IPS-NIHi11 (cell line): Measurements from ENCODE around the gene F8.
"Not testable (repeated sequence)": the region's sequence is repeated elsewhere in the genome, so short reads cannot be mapped to it uniquely, and the experiment has no call there.

Source experiments
- DNase-seq: peaks from one replicate; pipeline ENCODE4 v3.0.0; 2012; ENCODE audit warnings: mixed read lengths, low spot score

Gene F8

DNA sequence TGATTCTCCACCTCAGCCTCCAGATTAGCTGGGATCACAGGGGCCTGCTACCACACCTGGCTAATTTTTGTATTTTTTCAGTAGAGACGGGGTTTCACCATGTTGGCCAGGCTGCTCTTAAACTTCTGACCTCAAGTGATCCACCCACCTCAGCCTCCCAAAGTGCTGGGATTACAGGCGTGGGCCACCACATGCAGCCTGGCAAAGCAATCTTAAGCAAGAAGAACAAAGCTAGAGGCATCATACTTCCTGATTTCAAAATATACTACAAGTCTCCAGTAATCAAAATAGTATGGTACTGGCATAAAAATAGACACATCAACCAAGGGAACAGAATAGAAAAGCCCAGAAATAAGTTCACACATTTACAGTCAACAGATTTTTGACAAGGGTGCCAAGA is 149.2 kb downstream of the F8 start:
- no peak for DNase-seq

- DNase-seq, result not testable (repeated sequence)
These were observed 154.0 kb downstream of the F8 start for GRCh38 chrX:154868522-154868921.

DNA sequence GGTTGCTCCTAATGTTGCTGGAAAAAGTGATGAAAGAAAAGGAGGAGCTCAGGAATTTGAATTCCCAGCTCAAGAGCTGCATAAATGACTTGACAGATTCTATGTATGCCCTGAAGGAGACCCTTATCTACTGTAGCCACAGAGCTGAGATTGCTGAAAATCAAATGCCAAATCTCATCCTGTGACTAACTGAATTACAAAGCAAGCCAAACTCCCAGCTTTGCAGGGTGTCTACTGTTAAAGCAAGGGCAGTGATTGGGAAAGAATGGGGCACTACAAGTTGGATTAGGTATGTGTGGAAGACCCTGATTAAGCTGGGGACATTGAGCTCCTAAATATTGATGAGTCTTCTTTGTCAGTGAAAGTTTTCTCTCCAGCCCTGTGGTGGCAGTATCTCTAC is 167.3 kb downstream of the F8 start:
- DNase-seq, result no peak

DNA sequence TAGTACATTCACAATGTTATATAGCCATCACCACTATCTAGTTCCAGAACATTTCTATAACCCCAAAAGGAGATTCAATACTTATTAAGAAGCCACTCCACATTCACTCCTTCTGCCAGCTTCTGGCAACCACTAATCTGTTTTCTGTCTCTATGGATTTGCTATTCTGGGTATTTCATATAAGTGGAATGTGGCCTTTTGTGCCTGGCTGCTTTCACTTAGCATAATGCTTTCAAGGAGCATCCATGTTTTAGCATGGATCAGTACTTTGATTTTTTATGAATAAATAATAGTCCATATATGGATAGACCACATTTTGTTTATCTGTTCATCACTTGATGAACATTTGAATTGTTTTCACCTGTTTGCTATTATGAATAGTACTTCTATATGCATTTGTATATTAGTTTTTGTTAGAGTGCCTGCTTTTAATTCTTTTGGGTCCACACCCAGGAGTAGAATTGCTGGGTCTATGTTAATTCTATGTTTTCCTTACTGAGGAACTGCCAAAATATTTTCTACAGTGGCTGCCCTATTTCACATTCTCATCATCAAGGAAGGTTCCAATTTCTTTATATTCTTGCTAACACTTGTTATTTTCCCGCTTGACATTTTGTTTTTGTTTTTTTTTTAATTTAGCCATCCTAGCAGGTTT is 171.4 kb downstream of the F8 start:
- no peak for DNase-seq

DNA sequence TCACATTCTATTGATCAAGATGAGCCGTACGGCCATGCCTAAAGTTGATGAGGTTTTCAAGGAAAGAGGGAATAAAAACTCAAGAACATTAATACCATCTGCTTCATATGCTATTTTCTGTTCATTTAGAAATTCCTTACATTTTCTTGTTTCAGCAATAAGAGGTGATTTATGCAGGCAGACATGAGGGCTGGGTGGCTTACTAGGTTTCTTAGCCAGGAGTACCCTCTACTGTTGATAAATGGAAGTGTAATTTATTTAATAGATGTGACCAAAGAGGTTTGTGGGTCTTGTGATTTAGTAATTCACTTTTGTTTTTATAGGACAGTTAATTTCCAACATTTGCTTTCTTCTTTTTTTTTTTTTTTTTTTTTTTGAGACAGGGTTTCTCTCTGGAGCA is 181.7 kb downstream of the F8 start:
- peak; percentile 22 for DNase-seq

DNA sequence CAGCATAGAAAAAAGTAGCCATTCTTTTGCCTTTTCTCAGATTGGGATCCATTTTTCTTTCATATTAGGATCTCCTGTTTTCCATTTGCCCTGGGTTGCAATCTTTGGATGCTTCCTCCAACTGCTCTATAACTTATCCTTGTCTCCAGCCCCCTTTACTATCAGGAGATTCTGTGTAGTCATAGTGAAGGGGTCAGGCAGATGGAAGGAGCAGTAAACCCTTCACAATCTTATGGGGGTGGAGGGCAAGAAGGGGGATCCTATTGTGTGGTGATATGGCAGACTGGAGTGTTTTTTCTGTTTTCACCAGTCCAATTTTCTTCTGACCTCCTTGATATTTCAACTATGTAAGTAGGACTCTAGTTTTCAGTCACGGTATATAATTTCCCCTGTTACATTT is 186.4 kb downstream of the F8 start:
- no peak for DNase-seq

GRCh38 chrX:154834562-154834961 is 188.0 kb downstream of the F8 start, which contains the start of gene SMIM9:
SMIM9 (minus strand) TSS chrX:154834662; CDS start chrX:154830856, 3,806 bp downstream.
- DNase-seq, result no peak

DNA sequence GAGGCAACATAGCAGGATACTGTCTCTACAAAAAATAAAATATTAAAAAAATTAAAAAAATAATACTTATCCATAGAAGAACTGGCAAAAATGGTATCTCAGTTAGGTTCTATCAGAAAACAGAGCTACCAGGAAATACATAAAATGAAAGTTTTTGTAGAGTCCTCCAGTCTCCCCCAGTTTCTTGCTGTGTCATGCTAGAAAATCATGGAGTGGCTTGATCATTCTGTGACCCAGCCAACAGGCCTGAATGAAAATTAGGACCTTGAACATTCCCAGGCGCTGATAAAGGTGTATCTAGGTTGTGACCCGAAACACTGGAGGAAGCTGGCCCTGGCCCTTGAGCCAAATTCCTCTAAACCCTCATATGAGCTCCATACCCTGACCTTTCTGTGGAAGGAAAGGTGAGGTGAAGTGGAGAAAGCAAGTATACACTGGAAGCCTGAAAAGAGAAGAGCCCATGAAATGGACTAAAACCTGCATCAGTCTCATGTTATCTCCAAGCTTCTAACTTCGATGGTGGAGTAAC is 188.7 kb downstream of the F8 start:
- DNase-seq, result no peak

GRCh38 chrX:154829926-154830442 is 192.5 kb downstream of the F8 start:
- DNase-seq, result no peak

DNA sequence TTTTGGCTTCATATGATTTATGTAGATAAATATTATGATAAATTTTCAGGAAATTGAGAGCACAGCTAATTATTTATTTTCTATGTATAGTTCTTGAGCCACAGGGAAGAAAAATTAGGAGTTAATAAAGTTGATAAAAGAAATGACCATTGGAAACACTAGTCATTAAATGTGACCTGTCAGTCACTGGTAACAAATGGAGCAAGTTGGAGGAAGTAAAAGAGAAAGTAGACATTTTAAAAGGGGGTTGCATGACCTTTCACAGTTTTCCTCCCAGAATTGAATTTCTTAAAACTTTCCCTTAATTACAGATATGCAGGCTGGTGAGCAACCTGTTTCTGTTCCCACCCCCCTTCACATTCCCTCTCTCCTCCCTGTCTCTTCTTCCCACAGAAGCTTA is 193.4 kb downstream of the F8 start:
- DNase-seq, result no peak

- DNase-seq, result no peak
These were observed 194.5 kb downstream of the F8 start for GRCh38 chrX:154828016-154828408.

DNA sequence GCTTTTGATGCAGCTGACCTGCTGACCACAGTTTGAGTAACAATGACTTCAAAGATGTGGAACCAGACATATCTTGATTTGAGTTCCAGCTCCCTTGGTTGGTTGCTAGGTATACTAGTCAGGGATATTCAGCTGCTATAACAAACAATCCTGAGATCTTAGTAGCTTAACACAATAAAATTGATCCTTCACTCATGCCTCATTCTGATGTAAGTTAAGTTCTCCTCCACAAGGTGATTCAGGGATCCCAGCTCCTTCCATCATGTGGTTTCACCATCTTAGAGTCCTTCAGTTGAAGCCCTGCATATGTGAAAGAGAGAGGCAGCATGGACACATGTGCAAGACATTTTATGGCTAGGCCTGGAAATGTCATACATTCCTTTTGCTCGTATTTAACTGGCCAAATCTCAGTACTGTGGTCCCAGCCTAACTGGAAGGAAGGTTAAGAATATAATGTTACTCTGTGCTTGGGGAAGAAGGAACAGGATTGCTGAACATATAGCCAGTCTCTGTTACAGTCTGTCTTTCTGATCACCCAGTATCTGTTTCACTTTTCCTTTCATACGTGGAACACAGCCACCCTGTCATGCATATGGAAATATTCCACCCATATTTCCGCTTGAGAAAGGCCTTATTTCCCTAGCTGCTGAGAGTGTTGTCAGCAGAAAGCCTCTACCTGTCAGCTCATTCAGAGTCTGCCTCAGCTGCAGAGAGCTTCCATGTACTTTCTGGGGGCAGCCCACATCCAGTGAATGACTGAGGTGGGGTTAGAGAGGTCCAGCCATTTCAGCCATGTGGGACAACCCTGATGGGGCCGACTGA is 195.1 kb downstream of the F8 start:
- no peak for DNase-seq

DNA sequence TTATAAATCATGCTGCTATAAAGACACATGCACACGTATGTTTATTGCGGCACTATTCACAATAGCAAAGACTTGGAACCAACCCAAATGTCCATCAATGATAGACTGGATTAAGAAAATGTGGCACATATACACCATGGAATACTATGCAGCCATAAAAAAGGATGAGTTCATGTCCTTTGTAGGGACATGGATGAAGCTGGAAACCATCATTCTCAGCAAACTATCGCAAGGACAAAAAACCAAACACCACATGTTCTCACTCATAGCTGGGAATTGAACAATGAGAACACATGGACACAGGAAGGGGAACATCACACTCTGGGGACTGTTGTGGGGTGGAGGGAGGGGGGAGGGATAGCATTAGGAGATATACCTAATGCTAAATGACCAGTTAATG is 196.9 kb downstream of the F8 start:
- DNase-seq, result not testable (repeated sequence)

GRCh38 chrX:154824638-154825037 is 197.9 kb downstream of the F8 start:
- DNase-seq, result no peak

DNA sequence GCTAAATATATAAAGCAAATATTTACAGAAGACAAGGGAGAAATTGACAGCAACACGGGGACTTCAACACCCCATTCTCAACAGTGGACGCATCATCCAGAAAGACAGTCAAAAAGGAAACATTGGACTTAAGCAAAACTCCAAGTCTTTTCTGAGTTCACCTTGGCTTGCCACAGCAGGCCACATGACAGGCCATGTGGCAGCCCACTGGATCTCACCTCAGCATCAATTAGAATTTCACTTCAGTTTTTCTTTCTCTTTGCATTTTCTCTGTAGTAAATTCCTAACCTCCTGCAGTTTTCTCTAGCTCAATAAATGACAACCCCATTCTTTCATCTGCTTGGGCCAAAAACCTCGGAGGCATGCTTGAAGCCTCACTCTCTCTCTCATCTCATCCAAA is 200.5 kb downstream of the F8 start:
- DNase-seq, result no peak

DNA sequence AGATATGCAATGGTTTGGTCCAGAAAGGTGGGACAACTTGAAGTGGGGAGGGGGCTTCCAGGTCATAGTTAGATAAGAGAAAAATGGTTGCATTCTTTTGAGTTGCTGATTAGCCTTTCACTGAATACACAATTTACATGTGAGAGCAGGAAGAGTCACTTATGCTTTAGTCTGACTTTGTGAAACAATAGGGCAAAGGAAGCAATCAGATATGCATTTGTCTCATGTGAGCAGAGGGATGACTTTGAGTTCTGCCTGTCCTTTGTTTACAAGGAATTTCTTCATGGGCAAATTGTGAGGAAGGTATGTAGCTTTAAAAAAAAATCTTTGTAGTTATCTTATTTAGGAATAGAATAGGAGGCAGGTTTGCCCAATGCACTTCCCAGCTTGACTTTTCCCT is 201.0 kb downstream of the F8 start:
- no peak for DNase-seq

DNA sequence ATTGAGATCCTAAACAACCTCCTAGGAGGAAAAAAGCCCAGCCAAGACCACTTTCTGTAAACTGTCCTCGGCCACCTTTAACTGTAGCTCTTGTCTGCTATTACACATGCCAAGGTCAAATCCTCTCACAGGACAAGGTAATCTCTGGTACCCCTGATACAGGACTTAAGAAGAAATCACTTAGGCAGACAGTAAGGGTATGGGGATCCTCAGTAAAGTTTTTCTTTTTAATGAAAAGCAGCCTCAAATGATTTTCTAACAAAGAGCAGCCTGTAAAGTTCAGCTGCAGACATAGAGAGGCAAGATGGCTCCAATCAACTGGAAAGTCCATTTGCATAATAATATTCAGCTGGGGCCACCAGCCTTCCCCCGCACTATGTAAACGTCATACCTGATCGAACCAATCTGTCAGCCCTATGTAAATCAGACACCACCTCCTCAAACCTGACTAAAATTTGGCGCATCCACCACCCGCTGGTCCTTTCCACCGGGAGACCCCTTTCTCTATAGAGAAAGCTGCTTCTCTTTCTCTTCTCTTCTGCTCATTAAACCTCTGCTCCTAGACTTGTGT is 202.7 kb downstream of the F8 start:
- no peak for DNase-seq

GRCh38 chrX:154818916-154819770 is 203.4 kb downstream of the F8 start:
- no peak for DNase-seq

GRCh38 chrX:154817048-154817618 is 205.4 kb downstream of the F8 start:
- DNase-seq, result not testable (repeated sequence)

- not testable (repeated sequence) for DNase-seq
These were observed 206.1 kb downstream of the F8 start for GRCh38 chrX:154816326-154816898.

DNA sequence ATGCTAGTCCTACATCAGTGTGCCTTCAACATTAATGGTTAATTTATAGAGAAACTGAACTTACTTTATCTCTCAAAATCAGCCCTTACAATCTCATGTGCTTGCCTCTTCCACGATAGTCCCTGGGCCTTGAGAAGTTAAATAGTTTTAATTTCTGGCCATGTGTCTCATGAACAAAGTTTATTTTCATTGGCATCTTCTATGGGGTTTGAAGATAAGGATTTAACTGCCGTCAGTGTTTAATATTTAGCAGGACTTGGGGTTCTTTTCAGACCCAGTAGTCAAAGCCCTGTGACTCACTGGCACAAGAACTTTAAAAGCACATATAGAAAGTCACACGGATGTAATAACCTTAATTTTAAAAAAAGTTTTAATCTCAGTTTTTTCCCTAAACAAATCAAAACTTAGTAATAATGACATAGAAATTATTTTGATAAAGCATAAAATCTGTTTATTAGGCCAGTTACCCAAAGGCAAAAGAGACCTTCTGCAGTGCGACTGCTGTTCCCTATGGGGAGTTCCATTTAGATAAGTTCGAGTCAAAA is 207.2 kb downstream of the F8 start:
- DNase-seq, result no peak
